Measurements from ENCODE around the gene FNBP1.

- TF ChIP-seq ZNF396 (CRISPR knock-in tag; IDR thresholded peaks at IDR 0.05; ENCODE audit: borderline replicate concordance) (no peak), MAX (CRISPR knock-in tag; IDR thresholded peaks at IDR 0.05) (no peak), CTCF (IDR thresholded peaks at IDR 0.05) (no peak), FOXJ3 (CRISPR knock-in tag; IDR thresholded peaks at IDR 0.05; ENCODE audit: borderline replicate concordance) (no peak), CDX4 (CRISPR knock-in tag; IDR thresholded peaks at IDR 0.05; ENCODE audit: borderline replicate concordance) (no peak), ATF3 (CRISPR knock-in tag; conservative IDR thresholded peaks at IDR 0.05) (no peak), USF2 (CRISPR knock-in tag; IDR thresholded peaks at IDR 0.05) (no peak), SP1 (CRISPR knock-in tag; conservative IDR thresholded peaks at IDR 0.05) (no peak)
These were observed 93.2 kb downstream of the FNBP1 start for GRCh38 chr9:129949821-129950220.
